Activated CD8-positive, alpha-beta memory T cell treated with anti-CD3 and anti-CD28 coated beads for 36 hours (primary cell): Measurements from ENCODE around the gene VASN. TPM values are rescaled to one million over a fixed set of nuclear protein-coding genes. Genes with fewer than 3 reads are reported as not detected.

Experiments
- CTCF ChIA-PET: fragments of 350-600 bp; sonication (Branson Sonifier 250); formaldehyde crosslinking; loops from one replicate; lab custom pipeline; 2021; ENCODE audit warnings: antibody characterized with exemption; lab: Charles Lee
- POLR2A ChIA-PET: fragments of 350-600 bp; sonication (Branson Sonifier 250); formaldehyde crosslinking; loops from one replicate; lab custom pipeline; 2021; ENCODE audit warnings: antibody characterized with exemption; lab: Charles Lee
- total RNA-seq, 2 experiments: library from RNA; stranded (reverse); gene quantifications; one replicate each; pipeline ENCODE4 v1.2.3, GENCODE V29; 2021

The VASN gene
- under 1 TPM; 0.13 TPM for total RNA-seq

GRCh38 chr16:4371357-4372000 lies at the start of gene VASN:
Gene VASN, plus strand, starts transcription at chr16:4371848. Its CDS starts 9,030 bp downstream, at chr16:4380878.
- CTCF ChIA-PET = interaction anchor here (1.1 to 1.3 kb wide), 2 partner anchors 12 to 98 kb away, joined by 3 to 4 read pairs; no protein-coding TSS in a partner anchor
- POLR2A ChIA-PET = no interaction called here

DNA sequence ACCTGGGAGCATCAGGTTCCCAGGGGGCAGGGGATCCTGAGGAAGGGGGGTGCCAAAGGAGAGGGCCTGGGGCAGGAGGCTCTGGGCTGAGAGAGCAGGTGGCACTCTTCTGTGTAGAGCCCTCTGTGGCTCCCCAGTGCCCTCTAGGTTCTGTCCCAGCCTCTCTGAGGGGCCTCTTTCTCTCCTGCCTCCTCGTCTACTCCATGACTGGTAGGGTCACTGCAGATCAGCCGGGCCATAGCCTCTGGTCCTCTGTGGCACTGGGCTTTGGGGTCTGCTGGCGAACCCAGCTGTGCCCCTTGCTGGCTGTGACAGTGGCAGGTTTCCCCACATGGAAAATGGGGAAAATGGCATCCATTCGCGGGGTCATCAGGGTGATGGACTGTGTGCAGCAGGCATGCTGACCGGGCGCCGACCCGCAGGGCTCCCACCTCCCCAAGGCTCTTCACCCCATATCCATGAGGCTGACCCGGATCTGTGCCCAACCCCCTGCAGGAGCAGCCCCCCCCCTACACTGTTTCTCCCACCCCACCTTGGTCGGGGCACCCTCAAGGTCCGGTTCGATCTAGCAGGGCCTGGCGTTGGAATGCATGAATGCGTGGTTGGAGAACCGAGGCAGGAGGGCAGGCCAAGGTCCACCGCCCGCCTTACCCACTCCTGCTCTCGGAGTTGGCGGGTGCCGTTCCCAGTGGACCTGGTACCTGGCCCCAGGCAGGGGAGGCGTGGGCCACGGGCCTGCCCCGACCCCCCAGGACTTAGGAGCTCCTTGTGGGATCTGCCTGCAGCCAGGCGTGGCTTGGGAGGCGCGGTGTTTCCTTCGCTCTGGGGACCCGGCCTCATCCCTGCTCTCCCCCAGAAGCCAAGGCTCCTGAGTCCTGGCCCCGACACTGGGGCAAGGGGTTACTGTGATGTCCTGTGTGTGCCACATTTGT lies 49.3 kb upstream of the VASN start:
- ChIA-PET POLR2A (no interaction called here), CTCF (interaction anchor here (0.9 to 1.7 kb wide), 3 partner anchors 8 to 342 kb away, joined by 3 to 4 read pairs (median 3); no protein-coding TSS in a partner anchor)

DNA sequence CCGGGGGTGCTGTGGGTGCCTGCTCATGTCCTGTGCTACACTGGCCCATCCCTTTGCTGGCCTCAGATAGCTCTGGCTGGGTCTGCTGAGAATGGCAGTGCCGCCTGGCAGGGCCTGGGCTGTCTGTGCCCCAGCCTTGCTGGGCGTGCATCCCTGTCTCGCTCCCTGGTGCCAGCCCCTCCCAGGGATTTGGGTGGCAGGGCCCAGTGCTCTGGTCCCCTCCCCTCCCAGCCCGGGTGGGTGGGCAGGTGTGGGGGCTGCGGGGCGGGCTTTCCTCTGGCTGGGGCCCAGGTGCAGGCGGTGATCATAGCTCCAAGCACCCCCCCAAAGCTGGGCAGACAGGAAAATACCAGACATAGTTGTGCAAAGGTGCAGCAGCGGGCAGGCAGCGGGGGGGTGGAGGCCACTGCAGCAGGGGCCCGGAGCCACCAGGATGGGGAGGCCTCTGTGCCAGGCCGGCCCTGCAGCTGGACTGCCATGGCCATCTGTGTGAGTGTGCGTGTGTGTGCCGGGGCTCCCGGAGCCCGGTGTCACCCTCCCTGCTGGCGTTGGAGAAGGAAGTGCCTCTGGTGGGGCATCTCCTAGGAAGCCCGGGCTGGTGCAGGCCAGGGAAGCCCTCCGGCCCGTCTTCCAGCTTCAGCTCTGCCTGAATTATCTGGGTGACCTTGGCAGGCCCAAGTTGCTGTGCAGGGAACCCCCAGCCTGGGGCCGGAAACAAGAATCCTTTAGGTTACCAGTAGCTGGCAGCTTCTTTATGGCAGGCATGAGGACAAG lies 48.4 kb upstream of the VASN start:
- POLR2A ChIA-PET = no interaction called here
- CTCF ChIA-PET = interaction anchor here (1.8 kb wide), 1 partner anchor 11 kb away, joined by 4 read pairs; no protein-coding TSS in a partner anchor

GRCh38 chr16:4323845-4324488 lies 47.7 kb upstream of the VASN start:
- CTCF ChIA-PET = interaction anchor here (0.7 to 1.8 kb wide), 3 partner anchors 10 to 68 kb away, joined by 3 to 4 read pairs (median 3); no protein-coding TSS in a partner anchor
- POLR2A ChIA-PET = no interaction called here

DNA sequence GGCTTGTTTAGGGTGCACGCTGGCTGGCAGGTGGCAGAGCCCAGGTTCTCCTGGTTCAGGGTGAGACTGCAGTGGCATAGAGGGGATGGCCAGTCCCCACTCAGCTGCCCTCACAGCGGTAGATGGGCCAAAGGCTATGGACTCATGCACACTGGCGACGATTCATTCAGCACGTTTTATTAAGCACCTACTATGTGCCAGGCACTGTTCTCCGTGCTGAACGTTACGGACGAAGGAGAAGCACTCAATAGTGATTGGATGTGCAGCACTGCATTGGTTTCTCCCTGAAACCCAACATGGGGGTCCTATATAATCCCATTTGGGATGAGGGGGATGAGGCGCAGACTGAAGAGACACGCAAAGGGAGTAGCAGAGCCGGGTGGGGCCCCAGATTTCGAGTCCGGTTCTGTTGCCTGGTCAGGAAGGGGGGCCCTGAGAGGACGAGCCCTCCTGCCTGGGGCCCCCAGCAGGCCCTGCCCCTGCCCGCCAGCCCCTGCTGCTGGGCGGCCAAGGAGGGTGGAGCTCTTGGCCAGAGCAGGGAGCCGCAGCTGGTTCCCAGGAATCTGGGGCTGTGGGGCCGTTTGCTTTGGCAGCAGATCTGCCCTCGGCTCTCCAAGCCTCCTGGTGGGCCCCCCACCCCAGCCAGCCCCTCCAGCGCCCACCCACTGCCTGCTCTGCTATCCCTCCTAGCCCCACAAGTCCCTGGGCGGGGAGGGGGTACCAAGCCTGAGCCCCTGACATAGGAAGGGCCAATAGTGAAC lies 47.0 kb upstream of the VASN start:
- ChIA-PET CTCF (interaction anchor here (0.7 to 1.9 kb wide), 4 partner anchors 10 to 69 kb away, joined by 3 to 8 read pairs (median 4); no protein-coding TSS in a partner anchor), POLR2A (no interaction called here)

- ChIA-PET POLR2A (no interaction called here), CTCF (interaction anchor here (1.8 to 1.9 kb wide), 2 partner anchors 9 to 36 kb away, joined by 4 to 8 read pairs; no protein-coding TSS in a partner anchor)
Measured at GRCh38 chr16:4325253-4325758, 46.3 kb upstream of the VASN start.

DNA sequence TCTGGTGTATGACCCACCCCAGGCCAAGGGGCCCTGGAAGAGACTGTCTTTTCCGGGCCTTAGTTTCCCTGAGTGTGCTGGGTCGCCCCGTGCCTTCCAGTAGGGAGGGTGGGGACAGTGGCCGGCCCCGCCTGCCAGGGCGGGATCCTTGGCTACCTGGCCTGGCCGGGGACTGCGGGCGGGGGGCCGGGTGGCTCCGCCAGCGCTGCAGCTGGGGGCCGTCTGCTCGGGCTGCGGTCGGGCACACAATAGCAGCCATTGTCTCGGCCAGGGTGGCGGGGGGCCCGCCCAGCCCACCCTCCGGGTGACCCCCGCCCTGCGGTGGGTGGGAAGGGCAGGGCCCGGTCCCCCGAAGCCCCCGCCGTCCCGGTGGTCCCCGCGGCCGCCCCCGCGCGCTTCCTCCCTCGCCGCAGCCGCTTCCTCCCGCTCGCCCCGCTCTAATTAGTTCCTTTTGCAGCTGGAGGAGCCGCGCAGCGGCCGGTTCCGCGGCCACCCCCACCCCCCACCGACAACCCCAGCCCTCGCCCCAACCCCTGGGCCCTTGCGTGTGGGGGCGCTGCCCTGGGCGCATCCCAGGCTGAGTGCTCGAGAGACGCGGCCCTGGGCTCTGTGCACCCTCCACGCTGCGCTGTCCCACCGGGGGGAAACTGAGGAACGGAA lies 44.1 kb upstream of the VASN start:
- CTCF ChIA-PET = interaction anchor here (0.8 to 6.0 kb wide), 18 partner anchors 10 to 76 kb away, joined by 3 to 25 read pairs (median 4); partner anchors contain the start of genes PAM16 and TFAP4
- POLR2A ChIA-PET = no interaction called here

DNA sequence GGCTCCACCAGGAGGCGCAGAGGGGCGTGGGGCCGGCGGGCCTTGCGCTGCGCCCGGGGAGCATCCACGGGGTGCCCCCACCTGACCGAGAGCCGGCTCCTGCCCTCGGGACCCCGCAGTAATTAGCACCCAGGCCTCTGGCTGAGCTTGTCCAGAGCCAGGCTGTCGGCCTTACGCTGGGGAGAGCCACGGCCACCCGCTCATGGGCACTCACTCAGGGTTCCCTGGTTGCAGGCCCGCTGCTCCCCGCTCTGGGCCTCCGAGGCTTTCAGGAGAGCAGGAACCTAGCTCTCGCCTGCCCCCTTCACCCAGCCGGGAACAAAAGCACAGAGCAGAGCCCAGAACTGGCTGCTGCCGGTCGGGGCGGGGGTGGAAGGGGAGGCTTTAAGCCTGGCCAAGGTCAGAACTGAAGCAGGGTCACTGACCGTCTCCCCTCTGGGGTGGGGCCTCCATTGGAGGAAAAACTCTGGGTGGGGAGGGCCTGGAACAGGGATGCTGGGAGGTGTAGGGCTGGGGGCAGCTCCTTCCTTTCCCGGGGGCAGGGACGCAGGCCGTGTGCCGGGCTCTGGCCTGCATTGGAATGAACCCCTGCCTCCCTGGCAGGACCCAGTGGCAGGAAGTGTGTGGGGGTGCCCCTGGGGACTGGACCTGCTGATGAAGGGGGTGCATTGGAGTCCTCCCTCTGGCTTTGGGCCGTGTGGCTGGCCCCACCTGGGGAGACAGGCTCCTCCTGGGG lies 43.4 kb upstream of the VASN start:
- CTCF ChIA-PET = interaction anchor here (0.6 to 6.0 kb wide), 21 partner anchors 9 to 389 kb away, joined by 3 to 25 read pairs (median 3); partner anchors contain the start of genes PAM16 and TFAP4
- POLR2A ChIA-PET = interaction anchor here (0.6 to 0.9 kb wide), 2 partner anchors 19 to 22 kb away, joined by 3 read pairs; no protein-coding TSS in a partner anchor

DNA sequence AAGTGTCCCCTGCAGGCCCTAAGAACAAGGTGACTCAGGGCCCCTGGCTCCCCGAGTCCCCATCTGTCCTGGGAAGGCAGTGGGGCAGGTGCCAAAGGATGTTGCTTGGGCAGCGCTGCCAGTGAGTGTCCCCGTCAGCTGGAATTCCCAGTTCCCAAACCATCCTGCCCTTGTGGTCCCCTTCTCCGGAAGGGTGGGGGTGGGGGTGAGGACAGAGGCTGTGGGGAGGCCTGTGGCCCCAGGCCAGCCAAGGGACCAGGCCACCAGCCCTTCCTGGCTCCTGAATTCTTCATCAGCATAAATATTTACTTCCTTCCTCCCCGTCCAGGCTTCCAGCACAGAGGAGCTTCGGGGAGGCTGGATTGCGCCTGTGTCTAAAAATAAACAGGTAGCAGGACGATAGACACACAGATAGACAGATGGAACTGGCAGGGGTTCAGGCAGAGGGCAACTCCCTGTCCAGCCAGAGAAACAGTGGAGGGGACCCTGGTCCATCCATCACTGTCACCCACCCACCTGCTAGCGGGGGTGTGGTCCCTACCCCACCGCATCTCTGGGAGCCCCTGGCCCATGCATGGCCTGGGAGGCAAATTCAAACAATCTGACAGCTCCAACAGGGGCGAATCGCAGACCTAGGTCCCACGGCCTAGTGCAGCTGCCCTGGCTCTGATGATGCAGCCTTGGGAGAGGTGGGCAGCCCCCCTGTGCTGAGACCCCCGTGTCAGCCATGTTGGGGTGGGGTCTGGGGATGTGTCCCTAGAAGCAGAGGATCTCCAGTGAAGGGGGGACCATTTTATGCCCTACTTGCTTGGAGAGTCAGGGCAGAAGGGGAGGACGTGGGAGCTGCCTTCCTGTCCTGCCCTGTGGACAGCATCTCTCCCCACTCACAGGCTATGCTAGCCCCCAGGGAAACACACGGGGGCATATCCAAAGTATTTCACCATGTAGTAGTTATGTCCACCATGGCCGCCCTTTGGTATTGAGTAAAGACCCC lies 42.6 kb upstream of the VASN start:
- POLR2A ChIA-PET = interaction anchor here (0.6 to 0.9 kb wide), 2 partner anchors 20 to 21 kb away, joined by 3 read pairs; no protein-coding TSS in a partner anchor
- CTCF ChIA-PET = interaction anchor here (0.6 to 6.0 kb wide), 18 partner anchors 8 to 390 kb away, joined by 3 to 25 read pairs (median 3); partner anchors contain the start of gene TFAP4

GRCh38 chr16:4330277-4330874 lies 41.3 kb upstream of the VASN start:
- CTCF ChIA-PET = interaction anchor here (0.6 to 6.0 kb wide), 16 partner anchors 8 to 141 kb away, joined by 3 to 25 read pairs (median 3); partner anchors contain the start of gene TFAP4
- POLR2A ChIA-PET = no interaction called here

- ChIA-PET CTCF (interaction anchor here (0.8 to 6.0 kb wide), 7 partner anchors 9 to 71 kb away, joined by 3 to 25 read pairs (median 4); no protein-coding TSS in a partner anchor), POLR2A (interaction anchor here (0.7 kb wide), 1 partner anchor 20 kb away, joined by 3 read pairs; no protein-coding TSS in a partner anchor)
Measured at GRCh38 chr16:4332083-4332482, 39.6 kb upstream of the VASN start.

- ChIA-PET POLR2A (interaction anchor here (0.5 to 0.7 kb wide), 2 partner anchors 19 to 60 kb away, joined by 3 read pairs; partner anchors contain the start of gene TFAP4), CTCF (interaction anchor here (0.5 to 6.0 kb wide), 7 partner anchors 12 to 1117 kb away, joined by 3 to 25 read pairs (median 4); no protein-coding TSS in a partner anchor)
Measured at GRCh38 chr16:4332623-4333307, 38.9 kb upstream of the VASN start.

GRCh38 chr16:4333308-4333638 lies 38.4 kb upstream of the VASN start:
- ChIA-PET POLR2A (no interaction called here), CTCF (interaction anchor here (0.5 to 6.0 kb wide), 5 partner anchors 24 to 1117 kb away, joined by 3 to 25 read pairs (median 4); no protein-coding TSS in a partner anchor)
